H1 (cell line): ENCODE results near the gene LBP. TPM values are rescaled to one million over a fixed set of nuclear protein-coding genes. Genes with fewer than 3 reads are reported as not detected.

Source experiments
- CTCF ChIA-PET: fragments of 300-600 bp; sonication (Branson Sonifier 250); formaldehyde crosslinking; loops from one replicate; lab custom pipeline; 2021; ENCODE audit not compliant: partially characterized antibody; lab: Charles Lee
- POLR2A ChIA-PET: fragments of 300-600 bp; sonication (Branson Sonifier 250); formaldehyde crosslinking; loops from one replicate; lab custom pipeline; 2021; ENCODE audit warnings: inconsistent platforms; ENCODE audit not compliant: partially characterized antibody; lab: Charles Lee
- DNase-seq, 2 experiments: peaks; one replicate each; pipeline versions ENCODE4 v3.0.0 to v3.0.0-alpha.2; 2010 to 2022; ENCODE audit warnings: low spot score in 2 of 2, low read depth in 1 of 2, mixed read lengths in 1 of 2
- FAIRE-seq: peaks from 2 replicates; lab custom pipeline; 2011; peaks lifted over from hg19 to GRCh38; lab: Jason Lieb, UNC
- H2AFZ ChIP-seq: 2 replicates; pipeline ENCODE4 v1.8.1; 2012; ENCODE audit warnings: low read length, inconsistent platforms
- H2AK5ac ChIP-seq: 2 replicates; pipeline ENCODE4 v1.6.1; 2013; ENCODE audit warnings: low read depth, low read length
- H2BK120ac ChIP-seq: replicated peaks from 2 replicates; pipeline ENCODE3; 2013; ENCODE audit warnings: low read depth, low read length, inconsistent platforms
- H2BK12ac ChIP-seq: 2 replicates; pipeline ENCODE4 v1.6.1; 2013; ENCODE audit warnings: low read depth, low read length
- H2BK15ac ChIP-seq: 2 replicates; pipeline ENCODE4 v1.6.1; 2013; ENCODE audit warnings: low read length
- H2BK20ac ChIP-seq: 2 replicates; pipeline ENCODE4 v1.6.1; 2013; ENCODE audit warnings: low read length
- H2BK5ac ChIP-seq: 2 replicates; pipeline ENCODE4 v1.6.1; 2013; ENCODE audit warnings: low read depth, low read length
- H3K14ac ChIP-seq: 2 replicates; pipeline ENCODE4 v1.6.1; 2013; ENCODE audit warnings: inconsistent platforms; ENCODE audit not compliant: insufficient read length
- H3K18ac ChIP-seq: 2 replicates; pipeline ENCODE4 v1.6.1; 2013; ENCODE audit warnings: low read length; ENCODE audit errors: extremely low read depth
- H3K23ac ChIP-seq: 2 replicates; pipeline ENCODE4 v1.6.1; 2013; ENCODE audit warnings: inconsistent platforms; ENCODE audit not compliant: insufficient read length
- H3K23me2 ChIP-seq: 2 replicates; pipeline ENCODE4 v1.6.1; 2013; ENCODE audit warnings: low read depth, low read length
- H3K27ac ChIP-seq: 2 replicates; pipeline ENCODE4 v1.6.1; 2011; ENCODE audit warnings: low read depth, low read length, inconsistent platforms
- H3K27me3 ChIP-seq, 4 experiments: replicated peaks in 1 of 4; 1 replicate in 1 of 4; 2 replicates in 3 of 4; pipeline versions ENCODE4 v1.6.1 to v1.8.1; 2011 to 2013; ENCODE audit warnings: low read length in 3 of 4, mild to moderate bottlenecking in 3 of 4, inconsistent platforms in 2 of 4, mixed read lengths in 2 of 4, moderate library complexity in 1 of 4; ENCODE audit not compliant: control insufficient read depth in 3 of 4, insufficient read depth in 3 of 4; ENCODE audit errors: extremely low read depth in 1 of 4
- H3K36me3 ChIP-seq, 4 experiments: 2 replicates each; pipeline versions ENCODE4 v1.6.1 to v1.8.1; 2011 to 2013; ENCODE audit warnings: mild to moderate bottlenecking in 4 of 4, low read length in 3 of 4, moderate library complexity in 2 of 4, control low read depth in 1 of 4, inconsistent platforms in 1 of 4; ENCODE audit not compliant: insufficient read depth in 4 of 4, control insufficient read depth in 2 of 4
- H3K4ac ChIP-seq: replicated peaks from 2 replicates; pipeline ENCODE3; 2013; ENCODE audit warnings: low read length, low read depth, mixed read lengths, inconsistent platforms; ENCODE audit not compliant: insufficient read length
- H3K4me1 ChIP-seq, 4 experiments: replicated peaks in 1 of 4; 1 replicate in 1 of 4; 2 replicates in 3 of 4; pipeline versions ENCODE4 v1.6.1 to v1.8.1; 2011 to 2013; ENCODE audit warnings: low read length in 3 of 4, inconsistent platforms in 2 of 4, mixed read lengths in 1 of 4; ENCODE audit not compliant: insufficient read depth in 4 of 4, control insufficient read depth in 3 of 4
- H3K4me2 ChIP-seq, 2 experiments: 2 replicates each; pipeline versions ENCODE4 v1.6.1 to v1.8.1; 2011 to 2013; ENCODE audit warnings: low read depth in 2 of 2, low read length in 2 of 2, control low read depth in 1 of 2, inconsistent platforms in 1 of 2, mild to moderate bottlenecking in 1 of 2; ENCODE audit not compliant: insufficient read depth in 1 of 2
- H3K4me3 ChIP-seq, 4 experiments: fragments of 200-600, 300-600 bp in 1 of 4; sonication (generic), shearing (Covaris generic), sonication (Bioruptor Twin) in 1 of 4; 2 replicates each; pipeline versions ENCODE4 v1.5.1 to v1.8.1; 2011 to 2016; ENCODE audit warnings: low read length in 4 of 4, low read depth in 3 of 4, control low read depth in 2 of 4, inconsistent platforms in 2 of 4, mild to moderate bottlenecking in 2 of 4, mixed read lengths in 1 of 4, moderate library complexity in 1 of 4; ENCODE audit not compliant: insufficient read depth in 2 of 4; ENCODE audit errors: extremely low read depth in 1 of 4
- H3K56ac ChIP-seq: replicated peaks from 2 replicates; pipeline ENCODE3; 2013; ENCODE audit warnings: low read depth, mild to moderate bottlenecking, mixed read lengths, low read length, inconsistent platforms; ENCODE audit not compliant: insufficient read length
- H3K79me1 ChIP-seq: 2 replicates; pipeline ENCODE4 v1.6.1; 2013; ENCODE audit warnings: low read depth, low read length, control low read depth
- H3K79me2 ChIP-seq, 2 experiments: 2 replicates each; pipeline versions ENCODE4 v1.6.1 to v1.8.1; 2012 to 2013; ENCODE audit warnings: low read length in 2 of 2, mild to moderate bottlenecking in 2 of 2, inconsistent platforms in 1 of 2; ENCODE audit not compliant: insufficient read depth in 2 of 2, control insufficient read depth in 1 of 2
- H3K9ac ChIP-seq, 4 experiments: replicated peaks in 1 of 4; 1 replicate in 1 of 4; 2 replicates in 3 of 4; pipeline versions ENCODE4 v1.6.1 to v1.8.1; 2011 to 2013; ENCODE audit warnings: low read depth in 3 of 4, low read length in 3 of 4, control low read depth in 2 of 4, mild to moderate bottlenecking in 2 of 4, moderate library complexity in 2 of 4, inconsistent platforms in 1 of 4; ENCODE audit errors: extremely low read depth in 1 of 4
- H3K9me3 ChIP-seq, 2 experiments: 2 replicates each; pipeline versions ENCODE4 v1.6.1 to v1.8.1; 2012 to 2013; ENCODE audit warnings: mild to moderate bottlenecking in 2 of 2, moderate library complexity in 2 of 2, control low read depth in 1 of 2, inconsistent platforms in 1 of 2, low read depth in 1 of 2, low read length in 1 of 2, mixed read lengths in 1 of 2; ENCODE audit not compliant: insufficient read depth in 2 of 2
- H4K20me1 ChIP-seq, 2 experiments: replicated peaks in 1 of 2; 2 replicates each; pipeline versions ENCODE3 to v1.8.1; 2011 to 2013; ENCODE audit warnings: inconsistent platforms in 2 of 2, low read length in 2 of 2, mild to moderate bottlenecking in 1 of 2; ENCODE audit not compliant: insufficient read depth in 2 of 2, control insufficient read depth in 1 of 2
- H4K5ac ChIP-seq: 2 replicates; pipeline ENCODE4 v1.6.1; 2013; ENCODE audit warnings: low read length, low read depth, mixed read lengths, inconsistent platforms; ENCODE audit not compliant: insufficient read length
- H4K8ac ChIP-seq: 2 replicates; pipeline ENCODE4 v1.8.0; 2013; ENCODE audit warnings: mild to moderate bottlenecking, moderate library complexity, low read length, inconsistent platforms; ENCODE audit not compliant: insufficient read depth; ENCODE audit errors: extremely low read depth
- H4K91ac ChIP-seq: replicated peaks from 2 replicates; pipeline ENCODE3; 2013; ENCODE audit warnings: low read length, mixed read lengths, inconsistent platforms; ENCODE audit not compliant: insufficient read length
- RAD21 ChIP-seq, 2 experiments: IDR thresholded peaks in 1 of 2; conservative IDR thresholded peaks in 1 of 2; 2 replicates each; pipeline ENCODE4 v1.6.1; 2011; ENCODE audit warnings: low read depth in 2 of 2, low read length in 2 of 2, improper control_type of control experiment in 1 of 2, inconsistent platforms in 1 of 2, mild to moderate bottlenecking in 1 of 2, moderate library complexity in 1 of 2
- WGBS, 2 experiments: shearing (Covaris generic) in 1 of 2; methylation state at CpG; one replicate each; pipeline versions ENCODE4 v1.1.6 to v1.1.7; 2013 to 2015; ENCODE audit warnings: low lambda C conversion rate in 2 of 2, mixed read lengths in 2 of 2, inconsistent platforms in 1 of 2, low coverage in 1 of 2, missing lambda C conversion rate in 1 of 2; ENCODE audit not compliant: insufficient replicate concordance in 2 of 2, insufficient coverage in 1 of 2, insufficient read length in 1 of 2; ENCODE audit errors: extremely low coverage in 1 of 2, missing lambda C conversion rate in 1 of 2; 5-methylcytosine and 5-hydroxymethylcytosine counted together
- polyA plus RNA-seq, 7 experiments: library from polyadenylated mRNA; depleted of rRNA in 3 of 7; stranded (reverse) in 5 of 7; unstranded in 2 of 7; fragments of >200 nt in 5 of 7; fragments of 200-250 nt in 2 of 7; gene quantifications; 1 replicate in 5 of 7; 2 replicates in 1 of 7; 4 replicates in 1 of 7; pipeline versions ENCODE4 v1.2.1 to v1.2.3, GENCODE V29; 2011 to 2013; ENCODE audit warnings: missing spikeins in 2 of 7, mixed read lengths in 2 of 7
- total RNA-seq: library from RNA; stranded (reverse); fragmentation: NEBNext Ultra II Directional; extraction: Animal tissue kit (Norgen Biotek cat#: 25700); gene quantifications from 2 replicates; pipeline ENCODE4 v1.2.1, GENCODE V29; 2021

Gene LBP
- total and polyA plus RNA-seq, 2 of the 8 experiments (the other 6 are each of a cell fraction or from before 2014, with no cell fraction given) = 0.60 to 0.63 TPM

DNA sequence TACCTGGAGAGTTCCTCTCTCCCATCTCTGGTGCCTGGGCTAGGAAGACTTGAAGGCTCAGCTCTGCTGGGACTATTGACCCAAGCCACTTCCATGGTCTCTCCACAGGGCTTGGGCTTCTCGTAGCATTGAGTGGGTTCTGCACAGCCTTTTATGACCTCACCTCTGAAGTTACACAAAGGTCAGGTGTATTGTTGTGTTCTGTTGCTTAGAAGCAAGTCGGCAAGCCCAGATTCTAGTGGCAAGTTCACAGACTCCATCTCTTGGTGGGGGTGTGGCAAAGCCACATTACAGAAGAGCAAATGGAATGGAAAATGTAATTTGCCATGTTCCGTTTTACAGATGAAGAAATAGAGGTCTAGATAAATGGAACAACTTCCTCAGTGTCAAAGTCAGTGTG lies 28.9 kb upstream of the LBP start:
- Histone ChIP-seq H3K18ac (no peak overlapping the region), H3K4me3 (no peak overlapping the region), H3K4me2 (no peak overlapping the region), H3K56ac (no peak overlapping the region), H2BK120ac (no peak overlapping the region), H3K14ac (no peak overlapping the region), H3K9ac (no peak overlapping the region), H2BK15ac (no peak overlapping the region), H3K23me2 (peaks cover 20% of the 10 kb centered on the region; the same call in 1 of the 2 replicates), H2AK5ac (no peak overlapping the region), H2BK20ac (no peak overlapping the region), H3K4me1 (no peaks in the 10 kb centered on the region), H2BK12ac (no peak overlapping the region), H3K27me3 (no peaks in the 10 kb centered on the region), H4K8ac (no peak overlapping the region), H2AFZ (no peak overlapping the region), H3K23ac (no peak overlapping the region), H4K91ac (no peak overlapping the region), H3K79me2 (no peaks in the 10 kb centered on the region), H3K9me3 (no peaks in the 10 kb centered on the region; a peak in 1 of 4 replicates), H4K20me1 (peaks cover 0 to 4% of the 10 kb centered on the region in 2 experiments), H4K5ac (no peak overlapping the region), H3K79me1 (no peaks in the 10 kb centered on the region), H3K4ac (no peak overlapping the region), H2BK5ac (no peak overlapping the region), H3K27ac (no peak overlapping the region), H3K36me3 (no peaks in the 10 kb centered on the region)
- POLR2A ChIA-PET = interaction anchor here (1.0 to 1.3 kb wide), 2 partner anchors 10 to 107 kb away, joined by 3 read pairs; no protein-coding TSS in a partner anchor
- no peak for TF ChIP-seq RAD21 (IDR thresholded peaks at IDR 0.05 in 1 of 2, conservative IDR thresholded peaks at IDR 0.05 in 1 of 2; ENCODE audit: low read depth in 2 of 2, low read length in 2 of 2)
- no peak for DNase-seq
- no peak for FAIRE-seq
- CTCF ChIA-PET = interaction anchor here (0.5 to 8.2 kb wide), 6 partner anchors 8 to 117 kb away, joined by 3 to 47 read pairs (median 3); partner anchors contain the start of gene BPI
- WGBS, 2 experiments = 83% methylated on average over 3 of the region's 3 CpGs; no CpG with 5 or more reads in 1 of the 2 experiments
